ENCODE measurements around the gene MMAB. TPM values are rescaled to one million over a fixed set of nuclear protein-coding genes. Genes with fewer than 3 reads are reported as not detected.

The MMAB gene
- total and polyA plus RNA-seq, 2 of the 13 experiments (the other 11 are each of a cell fraction or from before 2014, with no cell fraction given), result 26.1 to 77.3 TPM

DNA sequence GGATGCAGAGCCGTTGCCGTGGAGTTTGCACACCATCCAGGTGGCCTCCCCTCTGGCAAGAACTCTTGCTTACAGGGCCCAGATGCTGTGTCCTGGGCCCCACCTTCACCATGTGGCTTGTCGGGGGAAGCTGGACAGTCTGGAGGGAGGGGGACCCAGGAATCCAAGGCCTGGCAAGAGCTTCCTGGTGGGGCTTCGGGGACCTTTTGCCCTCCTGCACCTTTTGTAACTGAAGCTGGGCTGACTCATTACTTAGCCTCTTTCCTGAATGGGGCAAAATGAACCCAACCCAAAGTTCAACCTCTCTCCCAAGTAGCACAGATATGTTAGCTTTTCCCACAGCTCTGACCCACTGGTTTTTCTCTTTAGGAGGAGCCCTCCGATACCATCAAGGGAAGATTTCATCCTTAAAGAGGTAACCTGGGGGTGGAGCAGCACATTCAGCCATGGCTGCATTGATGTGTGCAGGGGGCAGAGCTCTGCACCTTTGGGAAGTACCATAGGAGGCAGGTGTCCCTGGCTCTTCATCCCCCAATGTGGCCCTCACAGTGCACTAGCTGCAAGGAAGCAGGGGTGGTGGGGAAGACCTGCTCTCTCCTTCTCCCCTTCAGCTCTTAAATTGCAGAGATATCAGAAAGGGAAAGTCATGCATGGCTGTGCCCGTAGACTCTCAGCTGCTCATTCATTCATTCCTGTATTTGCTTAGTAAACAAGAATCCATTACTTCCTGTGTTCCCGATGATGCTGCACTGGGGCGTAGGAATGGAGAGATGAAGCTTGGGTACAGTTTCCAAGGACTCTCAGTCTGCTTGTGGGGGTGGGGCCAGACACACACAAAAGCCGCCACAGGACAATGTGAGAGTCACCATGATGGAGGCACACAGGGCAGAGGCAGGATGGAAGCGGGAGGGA lies 13.3 kb upstream of the MMAB start (continued):
- TF ChIP-seq, protein P1, sequence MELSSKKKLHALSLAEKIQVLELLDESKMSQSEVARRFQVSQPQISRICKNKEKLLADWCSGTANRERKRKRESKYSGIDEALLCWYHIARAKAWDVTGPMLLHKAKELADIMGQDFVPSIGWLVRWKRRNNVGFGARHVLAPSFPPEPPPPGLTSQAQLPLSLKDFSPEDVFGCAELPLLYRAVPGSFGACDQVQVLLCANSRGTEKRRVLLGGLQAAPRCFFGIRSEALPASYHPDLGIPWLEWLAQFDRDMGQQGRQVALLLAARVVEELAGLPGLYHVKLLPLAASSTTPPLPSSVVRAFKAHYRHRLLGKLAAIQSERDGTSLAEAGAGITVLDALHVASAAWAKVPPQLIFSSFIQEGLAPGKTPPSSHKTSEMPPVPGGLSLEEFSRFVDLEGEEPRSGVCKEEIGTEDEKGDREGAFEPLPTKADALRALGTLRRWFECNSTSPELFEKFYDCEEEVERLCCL (CRISPR knock-in tag; IDR thresholded peaks at IDR 0.05; ENCODE audit: borderline replicate concordance), result 0 out of 2 replicates have a peak, but pooled peaks have one; percentile 30
- 0 out of 2 replicates have a peak, but pooled peaks have one; percentile 41 for TF ChIP-seq PHF21A (CRISPR knock-in tag; IDR thresholded peaks at IDR 0.05)
- TF ChIP-seq FOXP1 (IDR thresholded peaks at IDR 0.05), result no peak
- peak; percentile 74; the same call in 1 of the 2 replicates for TF ChIP-seq FOXP1 (CRISPR knock-in tag; IDR thresholded peaks at IDR 0.05)
- no peak for TF ChIP-seq MEF2D (CRISPR knock-in tag; IDR thresholded peaks at IDR 0.05)
- TF ChIP-seq ZFX (CRISPR knock-in tag; IDR thresholded peaks at IDR 0.05; ENCODE audit: low read depth), result peak; percentile 37; the same call in 1 of the 2 replicates
- TF ChIP-seq NFRKB (IDR thresholded peaks at IDR 0.05), result no peak
- peak; percentile 53 for TF ChIP-seq SKI (IDR thresholded peaks at IDR 0.05; ENCODE audit: partially characterized antibody)
- peak; percentile 71 for TF ChIP-seq ZNF687 (CRISPR knock-in tag; IDR thresholded peaks at IDR 0.05)
- no peak for TF ChIP-seq AGO2 (optimal IDR thresholded peaks at IDR 0.05; ENCODE audit: low read depth, low read length)
- TF ChIP-seq TFAP4 (IDR thresholded peaks at IDR 0.05; ENCODE audit: borderline replicate concordance, low read depth), result peak; percentile 87
- peak; percentile 30; the same call in 1 of the 2 replicates for TF ChIP-seq ARID5B (CRISPR knock-in tag; IDR thresholded peaks at IDR 0.05)
- peak; percentile 30 for TF ChIP-seq TEAD3 (CRISPR knock-in tag; optimal IDR thresholded peaks at IDR 0.05; ENCODE audit: borderline replicate concordance)
- 0 out of 2 replicates have a peak, but pooled peaks have one; percentile 30 for TF ChIP-seq MED1 (CRISPR knock-in tag; IDR thresholded peaks at IDR 0.05)
- TF ChIP-seq MXI1 (IDR thresholded peaks at IDR 0.05; ENCODE audit: borderline replicate concordance, low read depth, low read length), result peak; percentile 29; the same call in 1 of the 3 replicates
- no peak for TF ChIP-seq FOXK2 (IDR thresholded peaks at IDR 0.05)
- peak; percentile 7; the same call in 1 of the 2 replicates for TF ChIP-seq NCOA2 (CRISPR knock-in tag; IDR thresholded peaks at IDR 0.05)
- peak; percentile 41; the same call in 1 of the 2 replicates for TF ChIP-seq SOX5 (CRISPR knock-in tag; IDR thresholded peaks at IDR 0.05; ENCODE audit: borderline replicate concordance)
- TF ChIP-seq GABPA (IDR thresholded peaks at IDR 0.05; ENCODE audit: low read depth, low read length), result no peak
- peak; percentile 32 for TF ChIP-seq GABPA (CRISPR knock-in tag; IDR thresholded peaks at IDR 0.05; ENCODE audit: low read depth)
- no peak for TF ChIP-seq SMAD9 (CRISPR knock-in tag; IDR thresholded peaks at IDR 0.05)

All from HepG2 (cell line).